ENCODE results near the gene PWWP3B.

The PWWP3B gene

GRCh38 chrX:106201502-106202178, 33.5 kb downstream of the PWWP3B start:
- H3K4me3 ChIP-seq (ENCODE audit: low read length): peak overlapping the region; percentile 30
- no peaks in the 10 kb centered on the region for H3K36me3 ChIP-seq (ENCODE audit: control insufficient read depth, low read depth, low read length)
- peaks cover 11% of the 10 kb centered on the region for H3K4me1 ChIP-seq (ENCODE audit: control insufficient read depth, low read depth, low read length)
- no peak overlapping the region for H3K27ac ChIP-seq (ENCODE audit: low read length)
- no peaks in the 10 kb centered on the region for H3K27me3 ChIP-seq (ENCODE audit: control insufficient read depth, insufficient read depth, low read length)
- no peaks in the 10 kb centered on the region for H3K9me3 ChIP-seq (ENCODE audit: control insufficient read depth, low read depth, low read length)
- no peak overlapping the region for H3K9ac ChIP-seq (ENCODE audit: low read length)

- no peak overlapping the region for H3K4me3 ChIP-seq (ENCODE audit: low read length)
- no peak overlapping the region for H3K27ac ChIP-seq (ENCODE audit: low read length)
- no peak overlapping the region for H3K9ac ChIP-seq (ENCODE audit: low read length)
- H3K36me3 ChIP-seq (ENCODE audit: control insufficient read depth, low read depth, low read length): no peaks in the 10 kb centered on the region
- H3K27me3 ChIP-seq (ENCODE audit: control insufficient read depth, insufficient read depth, low read length): no peaks in the 10 kb centered on the region
- H3K4me1 ChIP-seq (ENCODE audit: control insufficient read depth, low read depth, low read length): peaks cover 11% of the 10 kb centered on the region
- no peaks in the 10 kb centered on the region for H3K9me3 ChIP-seq (ENCODE audit: control insufficient read depth, low read depth, low read length)
Measured at GRCh38 chrX:106203315-106203714, 35.2 kb downstream of the PWWP3B start.

- H3K9ac ChIP-seq (ENCODE audit: low read length): no peak overlapping the region
- no peaks in the 10 kb centered on the region for H3K9me3 ChIP-seq (ENCODE audit: control insufficient read depth, low read depth, low read length)
Measured at GRCh38 chrX:106208154-106208553, 40.0 kb downstream of the PWWP3B start.

More at GRCh38 chrX:106208154-106208553, 40.0 kb downstream of the PWWP3B start:
- Histone ChIP-seq H3K4me1 (ENCODE audit: control insufficient read depth, low read depth, low read length) (no peaks in the 10 kb centered on the region), H3K27me3 (ENCODE audit: control insufficient read depth, insufficient read depth, low read length) (no peaks in the 10 kb centered on the region), H3K4me3 (ENCODE audit: low read length) (no peak overlapping the region), H3K36me3 (ENCODE audit: control insufficient read depth, low read depth, low read length) (no peaks in the 10 kb centered on the region), H3K27ac (ENCODE audit: low read length) (no peak overlapping the region)

All from iPS-18a (cell line).